AG09319 (cell line): ENCODE measurements around the gene PNMA6F.
"Not testable (repeated sequence)": the region's sequence is repeated elsewhere in the genome, so short reads cannot be mapped to it uniquely, and the experiment has no call there.

Source experiments
- DNase-seq: peaks from one replicate; pipeline ENCODE4 v3.0.0-alpha.2; 2010; ENCODE audit warnings: low read depth; ENCODE audit errors: extremely low read depth
- CTCF ChIP-seq: IDR thresholded peaks from 2 replicates; pipeline ENCODE4 v1.5.1; 2011; ENCODE audit warnings: low read depth, mild to moderate bottlenecking, inconsistent platforms, low read length, moderate library complexity

The PNMA6F gene

GRCh38 chrX:153301746-153302145 lies 19.8 kb downstream of the PNMA6F start:
- DNase-seq, result no peak
- no peak for TF ChIP-seq CTCF

- DNase-seq, result no peak
- TF ChIP-seq CTCF, result no peak
Observed at GRCh38 chrX:153299855-153300254, 21.7 kb downstream of the PNMA6F start.

- no peak for DNase-seq
- no peak for TF ChIP-seq CTCF
Observed at GRCh38 chrX:153297376-153297775, 24.2 kb downstream of the PNMA6F start.

GRCh38 chrX:153293485-153294071 lies 28.0 kb downstream of the PNMA6F start:
- DNase-seq, result not testable (repeated sequence)

- not testable (repeated sequence) for DNase-seq
Observed at GRCh38 chrX:153288807-153289206, 32.8 kb downstream of the PNMA6F start.

- not testable (repeated sequence) for DNase-seq
Observed at GRCh38 chrX:153285678-153286077, 35.9 kb downstream of the PNMA6F start.

GRCh38 chrX:153283982-153284381 lies 37.6 kb downstream of the PNMA6F start:
- not testable (repeated sequence) for DNase-seq

GRCh38 chrX:153281784-153282183 lies 39.8 kb downstream of the PNMA6F start:
- not testable (repeated sequence) for DNase-seq

GRCh38 chrX:153279304-153279703 lies 42.3 kb downstream of the PNMA6F start:
- not testable (repeated sequence) for DNase-seq

GRCh38 chrX:153276049-153276448 lies 45.5 kb downstream of the PNMA6F start:
- not testable (repeated sequence) for DNase-seq

GRCh38 chrX:153275418-153275817 lies 46.1 kb downstream of the PNMA6F start:
- DNase-seq, result not testable (repeated sequence)

GRCh38 chrX:153272584-153272983 lies 49.0 kb downstream of the PNMA6F start:
- DNase-seq, result not testable (repeated sequence)

- not testable (repeated sequence) for DNase-seq
Observed at GRCh38 chrX:153272070-153272469, 49.5 kb downstream of the PNMA6F start.
